ENCODE measurements around the gene CDY2B.
"Not testable (repeated sequence)": the region's sequence is repeated elsewhere in the genome, so short reads cannot be mapped to it uniquely, and the experiment has no call there.

DNA sequence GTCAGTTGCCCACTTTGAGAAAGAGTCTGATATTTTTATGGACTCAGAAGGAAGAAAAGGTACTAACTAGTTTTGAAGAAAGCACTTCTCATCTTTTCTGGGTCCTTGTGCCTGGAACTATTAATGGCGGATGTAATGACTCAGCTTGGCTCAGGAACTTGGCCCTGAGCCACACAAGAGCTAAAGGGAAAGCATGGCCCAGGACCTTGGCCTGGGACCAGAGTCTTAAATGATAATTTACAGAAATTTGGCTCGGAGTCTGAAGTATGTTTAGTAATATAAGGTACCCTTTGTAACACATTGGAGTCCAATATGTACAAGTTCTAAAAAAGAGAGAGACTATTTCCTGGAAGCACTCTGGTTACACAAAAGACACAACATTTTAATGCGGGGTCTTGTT is 4.6 kb downstream of the CDY2B start:
- not testable (repeated sequence) for TF ChIP-seq SMC3 (conservative IDR thresholded peaks at IDR 0.05; ENCODE audit: poor library complexity); EZH2 (IDR thresholded peaks at IDR 0.05; ENCODE audit: borderline replicate concordance, insufficient read depth, low read length, poor library complexity, severe bottlenecking); POLR2AphosphoS5 (IDR thresholded peaks at IDR 0.05); EP300 (conservative IDR thresholded peaks at IDR 0.05; ENCODE audit: poor library complexity, severe bottlenecking)
- TF ChIP-seq, protein P1, sequence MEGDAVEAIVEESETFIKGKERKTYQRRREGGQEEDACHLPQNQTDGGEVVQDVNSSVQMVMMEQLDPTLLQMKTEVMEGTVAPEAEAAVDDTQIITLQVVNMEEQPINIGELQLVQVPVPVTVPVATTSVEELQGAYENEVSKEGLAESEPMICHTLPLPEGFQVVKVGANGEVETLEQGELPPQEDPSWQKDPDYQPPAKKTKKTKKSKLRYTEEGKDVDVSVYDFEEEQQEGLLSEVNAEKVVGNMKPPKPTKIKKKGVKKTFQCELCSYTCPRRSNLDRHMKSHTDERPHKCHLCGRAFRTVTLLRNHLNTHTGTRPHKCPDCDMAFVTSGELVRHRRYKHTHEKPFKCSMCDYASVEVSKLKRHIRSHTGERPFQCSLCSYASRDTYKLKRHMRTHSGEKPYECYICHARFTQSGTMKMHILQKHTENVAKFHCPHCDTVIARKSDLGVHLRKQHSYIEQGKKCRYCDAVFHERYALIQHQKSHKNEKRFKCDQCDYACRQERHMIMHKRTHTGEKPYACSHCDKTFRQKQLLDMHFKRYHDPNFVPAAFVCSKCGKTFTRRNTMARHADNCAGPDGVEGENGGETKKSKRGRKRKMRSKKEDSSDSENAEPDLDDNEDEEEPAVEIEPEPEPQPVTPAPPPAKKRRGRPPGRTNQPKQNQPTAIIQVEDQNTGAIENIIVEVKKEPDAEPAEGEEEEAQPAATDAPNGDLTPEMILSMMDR (IDR thresholded peaks at IDR 0.05; ENCODE audit: poor library complexity, severe bottlenecking): not testable (repeated sequence)
- TF ChIP-seq, protein P2, sequence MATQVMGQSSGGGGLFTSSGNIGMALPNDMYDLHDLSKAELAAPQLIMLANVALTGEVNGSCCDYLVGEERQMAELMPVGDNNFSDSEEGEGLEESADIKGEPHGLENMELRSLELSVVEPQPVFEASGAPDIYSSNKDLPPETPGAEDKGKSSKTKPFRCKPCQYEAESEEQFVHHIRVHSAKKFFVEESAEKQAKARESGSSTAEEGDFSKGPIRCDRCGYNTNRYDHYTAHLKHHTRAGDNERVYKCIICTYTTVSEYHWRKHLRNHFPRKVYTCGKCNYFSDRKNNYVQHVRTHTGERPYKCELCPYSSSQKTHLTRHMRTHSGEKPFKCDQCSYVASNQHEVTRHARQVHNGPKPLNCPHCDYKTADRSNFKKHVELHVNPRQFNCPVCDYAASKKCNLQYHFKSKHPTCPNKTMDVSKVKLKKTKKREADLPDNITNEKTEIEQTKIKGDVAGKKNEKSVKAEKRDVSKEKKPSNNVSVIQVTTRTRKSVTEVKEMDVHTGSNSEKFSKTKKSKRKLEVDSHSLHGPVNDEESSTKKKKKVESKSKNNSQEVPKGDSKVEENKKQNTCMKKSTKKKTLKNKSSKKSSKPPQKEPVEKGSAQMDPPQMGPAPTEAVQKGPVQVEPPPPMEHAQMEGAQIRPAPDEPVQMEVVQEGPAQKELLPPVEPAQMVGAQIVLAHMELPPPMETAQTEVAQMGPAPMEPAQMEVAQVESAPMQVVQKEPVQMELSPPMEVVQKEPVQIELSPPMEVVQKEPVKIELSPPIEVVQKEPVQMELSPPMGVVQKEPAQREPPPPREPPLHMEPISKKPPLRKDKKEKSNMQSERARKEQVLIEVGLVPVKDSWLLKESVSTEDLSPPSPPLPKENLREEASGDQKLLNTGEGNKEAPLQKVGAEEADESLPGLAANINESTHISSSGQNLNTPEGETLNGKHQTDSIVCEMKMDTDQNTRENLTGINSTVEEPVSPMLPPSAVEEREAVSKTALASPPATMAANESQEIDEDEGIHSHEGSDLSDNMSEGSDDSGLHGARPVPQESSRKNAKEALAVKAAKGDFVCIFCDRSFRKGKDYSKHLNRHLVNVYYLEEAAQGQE (IDR thresholded peaks at IDR 0.05; ENCODE audit: borderline replicate concordance): not testable (repeated sequence)

Measured in neural cell (in vitro differentiated cells).